Suppressor macrophage (primary cell): ENCODE data around the gene HTRA3.
A peak's percentile ranks its signal among the peaks of the same experiment; 100 is the strongest.

ENCODE experiments used
- DNase-seq, 4 experiments: peaks; one replicate each; pipeline ENCODE4 v3.0.0-alpha.2; 2020 to 2022
- total RNA-seq, 17 experiments: gene quantifications; one replicate each; lab custom pipeline; 2026; ENCODE audit warnings: mixed read lengths in 6 of 17, inconsistent platforms in 3 of 17; lab: John Stamatoyannopoulos, UW

The HTRA3 gene
- total RNA-seq = 0.04 to 5.1 (median 1.1) reads per million in 17 experiments

GRCh38 chr4:8269535-8270417, at the start of gene HTRA3:
TSS of gene HTRA3 (plus strand) at chr4:8269754. CDS start at chr4:8269969, 215 bp downstream.
- peak; percentile 44 to 69 (median 47) for DNase-seq

GRCh38 chr4:8220661-8221450, 48.7 kb upstream of the HTRA3 start:
- DNase-seq = peak in 3 of 4 experiments; percentile 62 to 76 (median 70)

GRCh38 chr4:8221476-8221875, 48.1 kb upstream of the HTRA3 start:
- DNase-seq = peak; percentile 77 to 97 (median 92)

- DNase-seq = no peak
Measured at GRCh38 chr4:8221985-8222384, 47.6 kb upstream of the HTRA3 start.

GRCh38 chr4:8222609-8223388, 46.8 kb upstream of the HTRA3 start:
- no peak for DNase-seq

DNA sequence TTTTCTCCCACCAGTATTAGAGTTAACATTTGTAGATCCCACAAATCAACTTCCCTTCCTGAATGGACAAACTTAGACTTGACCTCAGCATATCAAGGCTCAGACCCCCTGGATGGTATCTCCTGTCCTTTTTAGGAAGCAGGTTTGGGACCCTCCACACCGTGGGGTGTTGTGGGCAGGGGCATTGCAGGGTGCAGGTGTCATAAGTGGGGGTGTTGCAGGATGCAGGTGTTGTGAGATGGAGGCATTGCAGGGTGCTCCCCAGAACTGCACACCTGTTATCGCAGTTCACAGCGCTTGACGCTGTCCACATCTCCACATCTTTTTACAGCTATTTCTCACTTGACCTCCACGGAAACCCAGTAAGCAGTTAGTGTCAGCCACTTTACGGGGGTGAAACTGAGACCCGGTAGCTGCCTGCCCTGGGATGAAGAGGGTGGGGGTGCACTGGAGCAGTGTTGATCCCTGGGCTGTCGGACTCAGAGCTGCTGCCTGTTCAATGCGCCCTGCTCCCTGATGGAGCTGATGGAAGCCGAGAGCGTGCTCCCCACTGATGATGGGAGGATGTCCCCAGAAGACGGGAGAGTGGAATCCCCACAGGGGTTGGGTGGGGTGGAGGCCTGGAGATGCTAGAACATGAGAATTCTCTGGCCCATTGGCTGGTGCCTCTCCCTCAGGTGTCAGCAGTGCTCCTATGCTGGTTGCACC, 45.1 kb upstream of the HTRA3 start:
- no peak for DNase-seq

DNA sequence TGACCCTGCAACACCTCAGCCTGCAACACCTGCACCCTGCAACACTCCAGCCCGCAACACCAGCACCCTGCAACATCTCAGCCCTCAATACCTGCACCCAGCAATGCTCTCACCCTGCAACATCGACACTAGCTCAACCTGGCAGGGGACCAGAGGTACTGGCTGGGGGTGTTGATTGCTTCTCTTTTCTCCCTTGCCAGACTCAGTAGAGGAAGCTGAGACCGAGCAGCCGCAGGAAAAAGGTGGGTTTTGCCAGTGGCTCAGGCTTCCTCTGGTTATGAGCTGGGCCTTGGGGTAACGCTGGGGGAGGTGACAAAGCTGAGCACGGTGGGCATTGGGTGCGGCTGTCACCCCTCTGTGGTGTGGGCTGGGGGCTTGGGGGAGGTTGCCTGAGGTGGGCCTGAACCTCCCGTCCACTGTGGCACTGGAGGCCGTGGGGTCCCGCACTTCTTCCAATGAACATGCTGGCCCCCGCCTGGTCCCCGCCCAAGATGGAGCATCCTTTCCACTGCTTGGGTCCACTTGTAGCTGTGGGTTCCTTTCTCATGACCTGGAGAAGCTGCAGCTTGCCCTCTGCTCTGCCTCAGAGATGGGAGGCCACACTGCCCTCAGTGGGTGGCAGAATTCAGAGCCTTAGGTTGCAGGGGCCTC, 44.5 kb upstream of the HTRA3 start:
- peak in 3 of 4 experiments; percentile 41 to 61 (median 43) for DNase-seq

- DNase-seq = no peak
Measured at GRCh38 chr4:8225706-8226443, 43.7 kb upstream of the HTRA3 start.

DNA sequence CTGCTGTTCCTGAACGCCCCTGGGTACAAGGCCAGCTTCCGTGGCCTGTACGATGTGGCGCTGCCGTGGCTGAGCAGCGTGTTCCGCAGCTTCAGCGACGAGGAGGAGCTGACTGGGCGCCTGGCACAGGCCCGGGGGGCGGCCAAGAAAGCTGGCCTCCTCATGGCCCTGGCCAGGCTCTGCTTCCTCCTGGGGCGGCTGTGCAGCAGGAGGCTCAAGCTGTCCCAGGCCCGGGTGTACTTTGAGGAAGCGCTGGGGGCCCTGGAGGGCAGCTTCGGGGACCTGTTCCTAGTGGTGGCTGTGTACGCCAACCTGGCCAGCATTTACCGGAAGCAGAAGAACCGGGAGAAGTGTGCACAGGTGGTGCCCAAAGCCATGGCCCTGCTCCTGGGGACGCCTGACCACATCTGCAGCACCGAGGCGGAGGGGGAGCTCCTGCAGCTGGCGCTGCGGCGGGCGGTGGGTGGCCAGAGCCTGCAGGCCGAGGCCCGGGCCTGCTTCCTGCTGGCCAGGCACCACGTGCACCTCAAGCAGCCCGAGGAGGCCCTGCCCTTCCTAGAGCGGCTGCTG, 42.3 kb upstream of the HTRA3 start:
- peak; percentile 55 to 78 (median 68) for DNase-seq

GRCh38 chr4:8227771-8228318, 41.7 kb upstream of the HTRA3 start:
- DNase-seq = no peak

DNA sequence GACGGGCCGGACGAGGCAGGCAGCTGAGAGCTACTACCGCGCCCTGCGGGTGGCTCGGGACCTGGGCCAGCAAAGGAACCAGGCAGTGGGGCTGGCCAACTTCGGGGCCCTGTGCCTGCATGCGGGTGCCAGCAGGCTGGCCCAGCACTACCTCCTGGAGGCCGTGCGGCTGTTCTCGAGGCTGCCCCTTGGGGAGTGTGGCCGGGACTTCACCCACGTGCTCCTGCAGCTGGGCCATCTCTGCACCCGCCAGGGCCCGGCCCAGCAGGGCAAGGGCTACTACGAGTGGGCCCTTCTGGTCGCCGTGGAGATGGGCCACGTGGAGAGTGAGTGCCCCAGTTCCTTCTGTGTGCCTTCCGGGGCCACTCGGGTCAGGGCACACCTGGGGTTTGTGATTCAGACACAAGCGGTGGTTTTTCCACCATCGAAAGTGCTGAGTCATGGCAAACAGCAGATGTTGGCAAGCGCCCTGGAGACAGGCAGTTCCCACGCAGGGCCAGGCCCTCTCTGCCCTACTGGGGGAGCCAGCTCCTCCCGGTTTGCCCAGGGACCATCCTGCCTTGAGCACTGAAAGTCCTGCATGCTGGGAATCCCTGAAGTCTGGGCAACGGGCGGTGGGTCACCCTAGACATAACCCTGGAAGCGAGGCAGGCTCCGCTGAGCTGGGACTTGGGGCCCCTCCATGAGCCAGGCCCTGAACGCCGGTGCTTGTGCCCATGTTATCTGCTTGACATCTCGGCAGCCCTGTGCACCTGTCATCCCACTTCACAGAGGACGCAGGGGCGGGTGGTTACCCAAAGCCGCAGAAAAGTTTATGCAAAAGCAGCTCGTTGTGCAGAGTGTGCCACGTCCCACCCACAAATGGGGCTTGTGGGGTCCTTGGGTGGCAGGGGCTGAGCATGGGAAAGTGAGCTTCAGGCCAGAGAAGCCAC, 41.0 kb upstream of the HTRA3 start:
- peak; percentile 47 to 74 (median 65) for DNase-seq

- no peak for DNase-seq
Measured at GRCh38 chr4:8229331-8229975, 40.1 kb upstream of the HTRA3 start.

DNA sequence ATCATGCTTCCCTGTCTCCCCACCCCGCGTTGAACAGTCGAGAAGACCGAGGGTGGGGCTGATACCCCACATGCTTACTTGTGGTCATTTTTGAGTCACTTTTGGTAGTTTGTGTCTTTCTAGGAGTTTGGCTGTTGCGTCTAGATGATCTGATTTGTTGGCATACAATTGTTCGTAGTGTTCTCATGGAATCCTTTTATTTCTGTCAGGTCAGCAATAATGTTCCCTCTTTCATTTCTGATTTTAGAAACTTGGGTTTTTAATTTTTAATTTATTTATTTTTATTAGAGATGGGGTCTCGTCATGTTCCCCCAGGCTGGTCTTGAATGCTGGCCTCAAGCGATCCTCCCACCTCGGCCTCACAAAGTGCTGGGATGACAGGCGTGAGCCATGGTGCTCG, 39.5 kb upstream of the HTRA3 start:
- DNase-seq = no peak

- no peak for DNase-seq
Measured at GRCh38 chr4:8230891-8231290, 38.7 kb upstream of the HTRA3 start.

- no peak for DNase-seq
Measured at GRCh38 chr4:8231551-8232049, 38.0 kb upstream of the HTRA3 start.

GRCh38 chr4:8232748-8233147, 36.8 kb upstream of the HTRA3 start:
- DNase-seq = no peak

DNA sequence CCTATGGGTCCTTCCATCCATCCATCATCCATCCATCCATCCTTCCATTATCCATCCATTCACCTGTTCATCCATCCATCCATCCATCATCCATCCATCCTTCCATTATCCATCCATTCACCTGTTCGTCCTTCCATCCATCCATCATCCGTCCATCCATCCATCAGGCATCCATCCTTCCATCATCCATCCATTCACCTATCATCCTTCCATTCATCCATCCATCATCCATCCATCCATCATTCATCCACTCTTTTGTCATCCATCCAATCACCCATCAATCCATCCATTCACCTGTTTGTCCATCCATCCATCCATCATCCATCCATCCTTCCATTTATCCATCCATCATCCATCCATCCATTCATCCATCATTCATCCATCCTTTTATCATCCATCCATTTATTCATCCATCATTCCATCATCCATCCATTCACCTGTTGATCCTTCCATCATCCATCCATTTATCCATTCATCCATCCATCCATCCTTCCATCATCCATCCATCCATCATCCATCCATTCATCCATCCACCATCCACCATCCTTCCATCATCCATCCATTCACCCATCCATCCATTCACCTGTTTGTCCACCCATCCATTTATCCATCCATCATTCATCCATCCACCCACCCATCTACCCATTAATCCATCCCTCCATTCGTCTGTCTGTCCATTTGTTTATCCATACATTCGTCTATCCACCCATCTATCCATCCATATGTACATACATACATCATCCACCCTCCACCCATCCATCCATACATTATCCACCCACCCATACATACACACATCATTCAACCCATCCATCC, 35.7 kb upstream of the HTRA3 start:
- no peak for DNase-seq
